WTC11 (cell line): ENCODE data around the gene SNX32.

Source experiments
- ATF3 ChIP-seq: sonication (generic); formaldehyde crosslinking; conservative IDR thresholded peaks from 2 replicates; pipeline ENCODE4 v1.8.1; 2022; ENCODE audit warnings: mild to moderate bottlenecking, missing genetic modification reagents
- CBFB ChIP-seq: sonication (generic); formaldehyde crosslinking; IDR thresholded peaks from 2 replicates; pipeline ENCODE4 v1.8.1; 2022; ENCODE audit warnings: mild to moderate bottlenecking, low read depth, missing genetic modification reagents
- CREB1 ChIP-seq: sonication (generic); formaldehyde crosslinking; IDR thresholded peaks from 2 replicates; pipeline ENCODE4 v1.8.0; 2023; ENCODE audit warnings: mild to moderate bottlenecking, missing genetic modification reagents
- CREM ChIP-seq: sonication (generic); formaldehyde crosslinking; IDR thresholded peaks from 2 replicates; pipeline ENCODE4 v1.8.1; 2022; ENCODE audit warnings: mild to moderate bottlenecking, missing genetic modification reagents, moderate library complexity
- CTCF ChIP-seq: fragments of 200-600 bp; IDR thresholded peaks from 2 replicates; pipeline ENCODE4 v1.8.0; 2022; ENCODE audit warnings: antibody characterized with exemption
- FOXJ3 ChIP-seq: sonication (generic); formaldehyde crosslinking; IDR thresholded peaks from 2 replicates; pipeline ENCODE4 v1.9.0; 2021; ENCODE audit warnings: missing genetic modification reagents, mild to moderate bottlenecking, borderline replicate concordance
- FOXP1 ChIP-seq: sonication (generic); formaldehyde crosslinking; IDR thresholded peaks from 2 replicates; pipeline ENCODE4 v1.8.0; 2022; ENCODE audit warnings: missing genetic modification reagents, mild to moderate bottlenecking, moderate library complexity, borderline replicate concordance
- HMGXB4 ChIP-seq: sonication (generic); formaldehyde crosslinking; IDR thresholded peaks from 2 replicates; pipeline ENCODE4 v1.8.1; 2023; ENCODE audit warnings: mild to moderate bottlenecking, moderate library complexity, missing genetic modification reagents
- USF2 ChIP-seq: sonication (generic); formaldehyde crosslinking; IDR thresholded peaks from 2 replicates; pipeline ENCODE4 v1.8.1; 2023; ENCODE audit warnings: mild to moderate bottlenecking, missing genetic modification reagents, moderate library complexity
- ZNF281 ChIP-seq: sonication (generic); formaldehyde crosslinking; IDR thresholded peaks from 2 replicates; pipeline ENCODE4 v1.8.0; 2023; ENCODE audit warnings: mild to moderate bottlenecking, missing genetic modification reagents
- ZNF416 ChIP-seq: fragments of 250-450 bp; sonication (Bioruptor Pico); IDR thresholded peaks from 2 replicates; pipeline ENCODE4 v1.9.0; 2021; ENCODE audit warnings: mild to moderate bottlenecking, inconsistent platforms

- TF ChIP-seq CREB1 (CRISPR knock-in tag) = no peak
- TF ChIP-seq FOXP1 = no peak
- TF ChIP-seq CTCF = no peak
- TF ChIP-seq USF2 (CRISPR knock-in tag) = no peak
- no peak for TF ChIP-seq CREM (CRISPR knock-in tag)
- TF ChIP-seq HMGXB4 = peak; percentile 56; the same call in 1 of the 2 replicates
- TF ChIP-seq ZNF416 = no peak
- no peak for TF ChIP-seq CBFB
- no peak for TF ChIP-seq ATF3 (CRISPR knock-in tag)
- TF ChIP-seq FOXJ3 (CRISPR knock-in tag) = no peak
- no peak for TF ChIP-seq ZNF281
Observed at GRCh38 chr11:65872586-65873317, 39.0 kb downstream of the SNX32 start, which contains the start of gene EFEMP2.
